Measurements from ENCODE around the gene LOXL1. TPM values are rescaled to one million over a fixed set of nuclear protein-coding genes. Genes with fewer than 3 reads are reported as not detected.
A peak's percentile ranks its signal among the peaks of the same experiment; 100 is the strongest.

Gene LOXL1
- total RNA-seq, 4 donors from 2014 or later, result 6.2 to 12.9 (median 8.6) TPM

DNA sequence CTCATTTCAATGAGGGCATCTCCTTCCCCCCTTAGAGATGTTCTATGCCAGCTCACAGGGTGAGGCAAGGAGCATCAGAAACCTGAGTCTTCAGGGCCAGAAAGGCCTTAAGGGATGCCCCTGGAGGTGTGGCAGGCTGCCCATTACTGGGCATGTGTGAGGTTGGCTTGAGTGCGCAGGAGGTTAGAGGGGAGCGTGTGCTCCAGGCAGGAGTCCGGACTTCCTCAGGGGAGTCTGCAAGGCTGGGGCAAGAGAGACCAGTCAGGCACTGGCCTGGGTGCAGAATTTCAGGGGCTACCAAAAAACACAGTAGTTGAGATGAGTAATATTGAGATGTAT lies 1.9 kb downstream of the LOXL1 start:
- TF ChIP-seq, protein P1, sequence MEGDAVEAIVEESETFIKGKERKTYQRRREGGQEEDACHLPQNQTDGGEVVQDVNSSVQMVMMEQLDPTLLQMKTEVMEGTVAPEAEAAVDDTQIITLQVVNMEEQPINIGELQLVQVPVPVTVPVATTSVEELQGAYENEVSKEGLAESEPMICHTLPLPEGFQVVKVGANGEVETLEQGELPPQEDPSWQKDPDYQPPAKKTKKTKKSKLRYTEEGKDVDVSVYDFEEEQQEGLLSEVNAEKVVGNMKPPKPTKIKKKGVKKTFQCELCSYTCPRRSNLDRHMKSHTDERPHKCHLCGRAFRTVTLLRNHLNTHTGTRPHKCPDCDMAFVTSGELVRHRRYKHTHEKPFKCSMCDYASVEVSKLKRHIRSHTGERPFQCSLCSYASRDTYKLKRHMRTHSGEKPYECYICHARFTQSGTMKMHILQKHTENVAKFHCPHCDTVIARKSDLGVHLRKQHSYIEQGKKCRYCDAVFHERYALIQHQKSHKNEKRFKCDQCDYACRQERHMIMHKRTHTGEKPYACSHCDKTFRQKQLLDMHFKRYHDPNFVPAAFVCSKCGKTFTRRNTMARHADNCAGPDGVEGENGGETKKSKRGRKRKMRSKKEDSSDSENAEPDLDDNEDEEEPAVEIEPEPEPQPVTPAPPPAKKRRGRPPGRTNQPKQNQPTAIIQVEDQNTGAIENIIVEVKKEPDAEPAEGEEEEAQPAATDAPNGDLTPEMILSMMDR (IDR thresholded peaks at IDR 0.05), result no peak
- ATAC-seq (ENCODE audit: low FRiP score) (no peak), DNase-seq (ENCODE audit: low spot score) (no peak)

DNA sequence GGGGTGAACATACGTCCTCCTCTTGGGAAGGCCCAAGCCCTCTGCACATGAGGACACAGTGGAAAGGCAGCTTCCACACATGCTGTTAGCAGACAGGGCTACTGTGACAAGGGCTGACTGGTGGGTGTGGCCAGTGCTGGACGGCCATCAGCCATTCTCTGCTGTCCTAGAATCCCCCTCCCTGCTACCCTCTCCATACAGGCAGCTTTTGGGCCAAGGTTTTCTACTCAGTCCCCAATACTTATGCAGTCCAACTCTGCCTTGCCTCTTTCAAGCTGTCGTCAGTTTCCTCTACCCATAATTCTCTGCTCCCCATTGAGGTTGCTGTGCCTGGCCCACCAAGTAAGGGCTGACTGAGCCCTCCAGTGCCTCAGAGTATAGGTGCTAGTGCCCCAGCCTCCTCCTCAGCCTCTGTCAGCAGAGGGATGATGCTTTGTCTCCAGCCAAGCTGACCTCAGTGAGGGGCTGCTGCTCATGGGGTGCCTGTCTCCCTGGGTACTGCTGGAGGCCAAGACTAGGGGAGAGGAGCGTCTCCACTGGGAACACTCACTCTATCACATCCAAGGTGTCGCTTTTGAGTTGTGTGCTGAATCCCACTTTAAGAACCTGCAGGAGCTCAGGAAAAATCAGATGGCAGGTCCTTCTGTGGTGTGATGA lies 2.8 kb downstream of the LOXL1 start:
- DNase-seq (ENCODE audit: low spot score) (no peak), ATAC-seq (ENCODE audit: low FRiP score) (no peak)
- TF ChIP-seq, protein P1 (IDR thresholded peaks at IDR 0.05), result no peak

DNA sequence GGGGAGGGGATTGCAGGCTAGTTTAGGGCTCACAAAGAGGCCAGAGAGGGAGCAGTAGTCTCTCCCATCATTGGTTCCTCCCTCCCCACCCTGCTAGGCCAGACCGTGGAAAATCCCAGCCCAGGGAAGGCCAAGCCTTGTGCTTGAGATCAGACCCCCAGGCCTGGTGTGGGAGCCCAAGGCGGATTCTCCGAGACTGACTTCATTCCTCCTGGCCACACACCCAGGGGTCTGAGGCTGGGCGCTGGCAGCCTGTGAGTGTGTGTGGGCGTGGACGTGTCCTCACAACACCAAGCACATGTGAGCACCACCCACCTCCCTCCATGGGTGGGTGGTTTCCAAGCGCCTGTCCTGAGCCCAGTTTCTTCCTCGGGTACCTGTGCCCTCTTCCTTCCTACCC lies 4.1 kb downstream of the LOXL1 start:
- peak; percentile 43 for ATAC-seq (ENCODE audit: low FRiP score)
- no peak for DNase-seq (ENCODE audit: low spot score)
- TF ChIP-seq, protein P1 (IDR thresholded peaks at IDR 0.05), result no peak

DNA sequence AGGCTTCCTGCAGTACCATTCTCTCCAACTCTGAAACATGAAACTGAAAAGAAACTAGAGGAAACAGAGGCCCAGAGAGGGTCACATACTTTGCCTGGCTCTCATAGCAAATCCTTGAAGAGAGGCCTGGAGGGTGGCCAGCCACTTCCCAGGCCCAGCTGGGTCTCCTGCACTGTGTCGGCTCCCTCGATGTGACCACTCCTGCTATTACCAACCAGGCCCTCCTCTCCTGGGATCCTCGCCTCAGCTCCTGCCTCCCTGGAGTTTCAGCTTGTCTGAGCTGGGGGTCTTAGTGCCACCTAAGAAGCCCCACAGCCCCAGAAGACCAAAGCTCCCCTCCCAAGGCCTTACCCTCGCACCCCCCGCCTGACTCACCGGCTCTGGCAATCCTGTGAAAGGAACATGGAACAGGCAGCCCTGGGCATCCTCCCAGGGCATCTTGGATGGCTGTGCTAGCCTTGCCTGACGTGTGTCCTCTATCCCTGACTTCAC lies 4.6 kb downstream of the LOXL1 start:
- TF ChIP-seq, protein P1 (IDR thresholded peaks at IDR 0.05), result no peak
- no peak for DNase-seq (ENCODE audit: low spot score)

DNA sequence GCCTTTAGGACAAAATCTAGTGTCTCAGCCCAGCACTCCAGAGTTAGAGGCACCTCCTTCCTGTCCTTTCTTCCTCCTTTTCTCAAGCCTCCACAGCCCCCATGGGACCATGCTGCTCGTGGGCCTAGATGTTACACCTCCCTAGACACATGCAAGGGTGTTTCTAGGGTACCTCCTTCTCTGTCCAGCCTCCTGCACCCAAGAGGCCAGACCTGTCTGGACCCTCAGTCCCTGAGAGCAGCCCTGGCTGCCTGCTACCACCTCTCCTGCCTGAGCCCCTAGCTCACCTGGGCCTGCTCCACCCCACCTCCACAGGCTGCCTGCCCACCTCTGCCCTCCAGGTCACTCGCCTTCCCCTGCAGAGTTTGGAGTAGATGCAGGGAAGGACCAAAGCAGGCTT lies 5.2 kb downstream of the LOXL1 start:
- ATAC-seq (ENCODE audit: low FRiP score), result no peak
- DNase-seq (ENCODE audit: low spot score), result no peak
- TF ChIP-seq, protein P1 (IDR thresholded peaks at IDR 0.05), result no peak

More for the DNA sequence above, 4.6 kb downstream of the LOXL1 start:
- ATAC-seq (ENCODE audit: low FRiP score), result no peak

DNA sequence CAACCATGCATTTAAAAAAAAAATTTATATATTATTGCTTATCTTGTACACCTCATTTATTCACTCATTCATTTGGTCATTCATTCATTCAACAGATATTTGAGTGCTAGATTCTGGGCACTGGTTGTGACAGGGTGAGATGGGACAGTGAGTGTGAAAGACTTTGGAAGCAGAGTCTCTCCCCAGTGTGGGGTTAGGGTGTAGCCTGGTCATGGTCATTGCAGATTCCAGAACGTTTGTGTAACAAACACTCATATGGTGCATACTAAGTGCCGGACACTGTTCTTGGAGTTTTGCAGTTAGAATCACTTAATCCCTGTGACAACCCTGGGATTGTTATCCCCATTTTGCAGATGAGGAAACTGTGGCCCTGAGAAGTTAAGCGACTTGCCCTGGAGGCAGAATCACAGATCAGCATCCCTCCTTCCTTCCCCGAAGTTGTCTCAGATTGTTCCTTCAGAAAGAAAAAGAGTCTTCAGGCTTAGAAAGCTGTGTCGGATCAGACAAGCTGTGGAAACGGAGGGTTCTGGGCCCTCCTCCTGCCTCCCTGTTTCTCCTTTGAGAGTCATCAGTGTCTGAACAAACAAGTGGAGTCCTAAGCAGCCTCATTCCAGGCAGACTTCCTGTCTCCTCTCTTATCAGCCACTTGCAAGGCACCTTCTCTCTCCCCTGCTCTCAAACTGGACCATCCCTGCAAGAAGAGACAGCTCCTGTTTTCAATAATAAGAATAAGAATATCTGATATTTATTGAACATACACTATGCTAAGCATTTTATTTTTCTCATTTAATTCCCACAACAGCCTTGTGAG lies 6.3 kb downstream of the LOXL1 start:
- TF ChIP-seq, protein P1 (IDR thresholded peaks at IDR 0.05), result no peak
- DNase-seq (ENCODE audit: low spot score) (no peak), ATAC-seq (ENCODE audit: low FRiP score) (no peak)

Measured in omental fat pad (tissue), 4 donors.